IMR-90 (cell line): ENCODE results near the gene RUNX2. TPM values are rescaled to one million over a fixed set of nuclear protein-coding genes. Genes with fewer than 3 reads are reported as not detected.

Experiments used
- ATAC-seq: fragments of 200-7000 bp; cut with Tn5 transposase; 2 replicates; pipeline ENCODE4 v1.9.1; 2020; ENCODE audit warnings: low read depth, mild to moderate bottlenecking, moderate library complexity
- BruUV-seq: library from RNA; stranded (reverse); fragments of 400-500 nt; replicated peaks from 2 replicates; lab custom pipeline; 2021; lab: Mats Ljungman, UMichigan
- CTCF ChIA-PET: fragments of 300-600 bp; formaldehyde crosslinking; extraction: SDS; loops from one replicate; lab custom pipeline; 2021; ENCODE audit warnings: antibody characterized with exemption; lab: Yijun Ruan, JAX
- POLR2A ChIA-PET: fragments of 300-600 bp; sonication (Branson Sonifier 250); formaldehyde crosslinking; loops from one replicate; lab custom pipeline; 2022; ENCODE audit warnings: antibody characterized with exemption; ENCODE audit not compliant: unreplicated experiment; lab: Charles Lee
- DNase-seq: peaks from one replicate; pipeline ENCODE4 v3.0.0; 2013
- H2AFZ ChIP-seq: replicated peaks from 2 replicates; pipeline ENCODE3; 2013; ENCODE audit warnings: low read length, mild to moderate bottlenecking; ENCODE audit not compliant: poor library complexity
- H2AK5ac ChIP-seq: 2 replicates; pipeline ENCODE4 v1.6.1; 2013; ENCODE audit warnings: low read depth, low read length, inconsistent platforms
- H2AK9ac ChIP-seq: replicated peaks from 2 replicates; pipeline ENCODE3; 2013; ENCODE audit warnings: mild to moderate bottlenecking, low read depth, low read length, moderate library complexity; ENCODE audit not compliant: poor library complexity
- H2BK120ac ChIP-seq: 2 replicates; pipeline ENCODE4 v1.6.1; 2013; ENCODE audit warnings: low read depth, low read length, inconsistent platforms
- H2BK15ac ChIP-seq: 3 replicates; pipeline ENCODE4 v1.6.1; 2013; ENCODE audit warnings: low read depth, low read length, inconsistent platforms
- H2BK20ac ChIP-seq: 2 replicates; pipeline ENCODE4 v1.6.1; 2013; ENCODE audit warnings: low read depth, mild to moderate bottlenecking, inconsistent platforms, low read length, moderate library complexity
- H2BK5ac ChIP-seq: 2 replicates; pipeline ENCODE4 v1.6.1; 2013; ENCODE audit warnings: mild to moderate bottlenecking, low read depth, low read length, inconsistent platforms; ENCODE audit not compliant: poor library complexity, severe bottlenecking
- H3K14ac ChIP-seq: replicated peaks from 2 replicates; pipeline ENCODE4 v1.6.1; 2013; ENCODE audit warnings: low read depth, low read length, inconsistent platforms
- H3K18ac ChIP-seq: 2 replicates; pipeline ENCODE4 v1.6.1; 2013; ENCODE audit warnings: low read depth, low read length, control low read depth
- H3K23ac ChIP-seq: 2 replicates; pipeline ENCODE4 v1.6.1; 2013; ENCODE audit warnings: low read depth, low read length, inconsistent platforms
- H3K27ac ChIP-seq: 2 replicates; pipeline ENCODE4 v1.5.1; 2013; ENCODE audit warnings: mild to moderate bottlenecking, control low read depth, low read length; ENCODE audit not compliant: insufficient read depth
- H3K27me3 ChIP-seq: 2 replicates; pipeline ENCODE4 v1.6.1; 2013; ENCODE audit warnings: low read length; ENCODE audit not compliant: control insufficient read depth, insufficient read depth
- H3K36me3 ChIP-seq: 2 replicates; pipeline ENCODE4 v1.6.1; 2013; ENCODE audit warnings: low read length, mixed read lengths; ENCODE audit not compliant: control insufficient read depth, insufficient read depth
- H3K4ac ChIP-seq: 2 replicates; pipeline ENCODE4 v1.6.1; 2013; ENCODE audit warnings: low read depth, low read length, inconsistent platforms
- H3K4me1 ChIP-seq: 2 replicates; pipeline ENCODE4 v1.6.1; 2013; ENCODE audit warnings: low read length, mixed read lengths; ENCODE audit not compliant: control insufficient read depth, insufficient read depth
- H3K4me2 ChIP-seq: 2 replicates; pipeline ENCODE4 v1.6.1; 2013; ENCODE audit warnings: low read depth, mild to moderate bottlenecking, control low read depth, low read length, moderate library complexity
- H3K4me3 ChIP-seq: 2 replicates; pipeline ENCODE4 v1.5.1; 2013; ENCODE audit warnings: low read depth, mild to moderate bottlenecking, control low read depth, low read length, moderate library complexity; ENCODE audit not compliant: insufficient read depth
- H3K56ac ChIP-seq: 2 replicates; pipeline ENCODE4 v1.6.1; 2013; ENCODE audit warnings: low read length, inconsistent platforms; ENCODE audit not compliant: insufficient read depth; ENCODE audit errors: extremely low read depth
- H3K79me1 ChIP-seq, 2 experiments: 2 replicates each; pipeline ENCODE4 v1.6.1; 2013; ENCODE audit warnings: low read length in 2 of 2, inconsistent platforms in 1 of 2, low read depth in 1 of 2
- H3K9ac ChIP-seq: 2 replicates; pipeline ENCODE4 v1.6.1; 2013; ENCODE audit warnings: low read depth, low read length, control low read depth
- H3K9me1 ChIP-seq: 2 replicates; pipeline ENCODE4 v1.6.1; 2013; ENCODE audit warnings: low read length, inconsistent platforms; ENCODE audit not compliant: insufficient read depth
- H3K9me3 ChIP-seq: 2 replicates; pipeline ENCODE4 v1.6.1; 2013; ENCODE audit warnings: low read length; ENCODE audit not compliant: control insufficient read depth, insufficient read depth
- H4K20me1 ChIP-seq: 2 replicates; pipeline ENCODE4 v1.6.1; 2013; ENCODE audit warnings: low read length, inconsistent platforms; ENCODE audit not compliant: insufficient read depth
- H4K5ac ChIP-seq: 2 replicates; pipeline ENCODE4 v1.6.1; 2013; ENCODE audit warnings: mild to moderate bottlenecking, low read depth, low read length, control low read depth
- H4K8ac ChIP-seq, 2 experiments: 2 replicates each; pipeline ENCODE4 v1.6.1; 2013; ENCODE audit warnings: low read depth in 2 of 2, low read length in 2 of 2, control low read depth in 1 of 2, inconsistent platforms in 1 of 2
- H4K91ac ChIP-seq: 2 replicates; pipeline ENCODE4 v1.6.1; 2013; ENCODE audit warnings: low read depth, low read length, inconsistent platforms; ENCODE audit not compliant: insufficient read depth
- NFE2L2 ChIP-seq: fragments of 150-350 bp; IDR thresholded peaks from 2 replicates; pipeline ENCODE4 v1.6.1; 2016; ENCODE audit warnings: low read depth, mild to moderate bottlenecking, low read length
- WGBS, 2 experiments: methylation state at CpG; one replicate each; pipeline versions ENCODE4 v1.1.5 to v1.1.7; 2013; ENCODE audit warnings: missing lambda C conversion rate in 2 of 2; ENCODE audit not compliant: insufficient read length in 1 of 2; ENCODE audit errors: extremely low coverage in 2 of 2; 5-methylcytosine and 5-hydroxymethylcytosine counted together
- dilution Hi-C: fragments of 300-500 bp; cut with HindIII; formaldehyde crosslinking; loops from one replicate; pipeline ENCODE4 v1.14.3; 2018; ENCODE audit warnings: low sequenced_read_pairs; ENCODE audit not compliant: unreplicated experiment
- in situ Hi-C: fragments of 300-500 bp; cut with MboI; formaldehyde crosslinking; loops from 3 replicates; pipeline ENCODE4 v1.14.3; 2019; ENCODE audit warnings: low sequenced_read_pairs, inconsistent platforms, mixed read lengths
- intact Hi-C: fragments of 100-400 bp; cut with micrococcal nuclease; formaldehyde crosslinking; loops from 2 replicates; pipeline ENCODE4 v1.10.0; 2022
- polyA plus RNA-seq, 3 experiments: library from polyadenylated mRNA; depleted of rRNA; stranded (reverse); fragments of >200 nt; gene quantifications; 2 replicates each; pipeline ENCODE4 v1.2.3, GENCODE V29; 2012; ENCODE audit warnings: low replicate concordance in 1 of 3
- total RNA-seq: library from RNA; depleted of rRNA; stranded (reverse); fragments of >200 nt; gene quantifications from 2 replicates; pipeline ENCODE4 v1.2.3, GENCODE V29; 2012
- TF ChIP-seq, protein P1 (sequence below): fragments of 150-350 bp; IDR thresholded peaks from 2 replicates; pipeline ENCODE4 v1.6.1; 2016; ENCODE audit warnings: low read depth, mild to moderate bottlenecking, low read length, moderate library complexity, borderline replicate concordance

The RUNX2 gene
- total and polyA plus RNA-seq, 2 of the 4 experiments (the other 2 are of a cell fraction): 2.3 to 4.7 TPM

DNA sequence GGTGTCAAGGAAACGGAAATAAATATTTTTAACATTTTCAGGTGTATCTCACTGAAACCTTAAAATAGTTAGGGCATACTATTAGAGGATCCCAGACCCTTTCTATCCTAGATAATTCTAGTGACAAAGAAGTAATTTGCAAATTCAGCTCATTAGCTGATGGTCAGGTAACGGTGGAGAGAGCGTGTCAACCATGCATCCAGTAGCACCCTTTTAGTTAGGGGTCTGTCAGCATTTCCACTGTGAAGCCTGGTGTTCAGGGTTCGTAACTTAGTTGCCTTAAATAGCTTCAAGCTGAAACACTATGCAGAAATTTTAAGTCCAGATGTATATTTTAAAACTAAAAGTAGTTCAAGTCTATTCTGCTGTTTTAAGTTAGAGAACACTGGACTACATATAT, 98.1 kb downstream of the RUNX2 start:
- no peak overlapping the region for H3K4me2 ChIP-seq
- H3K14ac ChIP-seq: no peak overlapping the region
- H2BK20ac ChIP-seq: no peak overlapping the region
- H3K9me1 ChIP-seq: no peaks in the 10 kb centered on the region
- H3K9ac ChIP-seq: no peak overlapping the region
- no peaks in the 10 kb centered on the region for H4K20me1 ChIP-seq
- no peak overlapping the region for H3K18ac ChIP-seq
- dilution Hi-C loops: no loop called here
- in situ Hi-C loops: loop anchor here (10.0 kb wide), 1 partner anchor 941 kb away; no protein-coding TSS in a partner anchor
- no peak overlapping the region for H4K5ac ChIP-seq
- no peak overlapping the region for H3K56ac ChIP-seq
- peak overlapping the region; percentile 21; the same call in 1 of the 2 replicates for H3K4ac ChIP-seq
- ATAC-seq (no peak), DNase-seq (no peak)
- peaks cover 5% of the 10 kb centered on the region for H3K4me1 ChIP-seq
- H4K8ac ChIP-seq: peak overlapping the region in 1 of 2 experiments; percentile 51; a peak in 1 of 4 replicates
- no peak overlapping the region for H2AK9ac ChIP-seq
- TF ChIP-seq, protein P1, sequence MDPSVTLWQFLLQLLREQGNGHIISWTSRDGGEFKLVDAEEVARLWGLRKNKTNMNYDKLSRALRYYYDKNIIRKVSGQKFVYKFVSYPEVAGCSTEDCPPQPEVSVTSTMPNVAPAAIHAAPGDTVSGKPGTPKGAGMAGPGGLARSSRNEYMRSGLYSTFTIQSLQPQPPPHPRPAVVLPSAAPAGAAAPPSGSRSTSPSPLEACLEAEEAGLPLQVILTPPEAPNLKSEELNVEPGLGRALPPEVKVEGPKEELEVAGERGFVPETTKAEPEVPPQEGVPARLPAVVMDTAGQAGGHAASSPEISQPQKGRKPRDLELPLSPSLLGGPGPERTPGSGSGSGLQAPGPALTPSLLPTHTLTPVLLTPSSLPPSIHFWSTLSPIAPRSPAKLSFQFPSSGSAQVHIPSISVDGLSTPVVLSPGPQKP: no peak
- no peak for TF ChIP-seq NFE2L2
- no peak overlapping the region for H3K27ac ChIP-seq
- H3K9me3 ChIP-seq: no peaks in the 10 kb centered on the region
- intact Hi-C loops: loop anchor here (10.0 kb wide), 1 partner anchor 199 kb away; no protein-coding TSS in a partner anchor
- no peak overlapping the region for H3K4me3 ChIP-seq
- peak overlapping the region; percentile 31 for H4K91ac ChIP-seq
- H2AK5ac ChIP-seq: peak overlapping the region; percentile 77; the same call in 1 of the 2 replicates
- H2BK5ac ChIP-seq: no peak overlapping the region
- peaks cover 1% of the 10 kb centered on the region; the same call in 1 of the 2 replicates for H3K36me3 ChIP-seq
- no peak overlapping the region for H3K23ac ChIP-seq
- H3K79me1 ChIP-seq: peaks cover 18 to 36% of the 10 kb centered on the region in 2 experiments
- H3K27me3 ChIP-seq: no peaks in the 10 kb centered on the region
- ChIA-PET CTCF (no interaction called here), POLR2A (no interaction called here)
- WGBS, 2 experiments: 100% methylated on average over 2 of the region's 4 CpGs; no CpG with 5 or more reads in 1 of the 2 experiments
- H2AFZ ChIP-seq: no peak overlapping the region
- H2BK120ac ChIP-seq: no peak overlapping the region
- no TSS peak for BruUV-seq
- H2BK15ac ChIP-seq: no peak overlapping the region
